HG02798 (cell line): ENCODE data around the gene APOA5.
"Not testable (repeated sequence)": the region's sequence is repeated elsewhere in the genome, so short reads cannot be mapped to it uniquely, and the experiment has no call there.

Experiments
- ATAC-seq: cut with Tn5 transposase; IDR thresholded peaks from one replicate; pipeline ENCODE4 v1.9.1; 2021; ENCODE audit warnings: mild to moderate bottlenecking; ENCODE audit not compliant: unreplicated experiment, poor library complexity

The APOA5 gene

GRCh38 chr11:116801662-116802061 is 10.0 kb upstream of the APOA5 start:
- ATAC-seq, result not testable (repeated sequence)

- no peak for ATAC-seq
Observed at GRCh38 chr11:116800610-116801009, 8.9 kb upstream of the APOA5 start.

- ATAC-seq, result no peak
Observed at GRCh38 chr11:116798368-116798767, 6.7 kb upstream of the APOA5 start.

- no peak for ATAC-seq
Observed at GRCh38 chr11:116797816-116798215, 6.1 kb upstream of the APOA5 start.

- ATAC-seq, result no peak
Observed at GRCh38 chr11:116796548-116796947, 4.9 kb upstream of the APOA5 start.

- ATAC-seq, result no peak
Observed at GRCh38 chr11:116794851-116795250, 3.2 kb upstream of the APOA5 start.

GRCh38 chr11:116793772-116794097 is 2.1 kb upstream of the APOA5 start:
- no peak for ATAC-seq

GRCh38 chr11:116792869-116793771 is 1.4 kb upstream of the APOA5 start:
- no peak for ATAC-seq

GRCh38 chr11:116792144-116792868 is 627 bp upstream of the APOA5 start:
- ATAC-seq, result no peak

GRCh38 chr11:116791002-116791812 is 472 bp downstream of the APOA5 start:
- ATAC-seq, result peak; percentile 44

- ATAC-seq, result no peak
Observed at GRCh38 chr11:116790167-116791001, 1.3 kb downstream of the APOA5 start.

- ATAC-seq, result no peak
Observed at GRCh38 chr11:116788975-116789374, 2.7 kb downstream of the APOA5 start.

GRCh38 chr11:116788534-116788933 is 3.1 kb downstream of the APOA5 start:
- ATAC-seq, result no peak

GRCh38 chr11:116787786-116788486 is 3.7 kb downstream of the APOA5 start, which contains the start of gene ZPR1:
Gene ZPR1, minus strand, starts transcription at chr11:116788023. Its CDS starts 33 bp downstream, at chr11:116787990.
- ATAC-seq, result peak; percentile 92

GRCh38 chr11:116787436-116787785 is 4.3 kb downstream of the APOA5 start:
- ATAC-seq, result no peak

- no peak for ATAC-seq
Observed at GRCh38 chr11:116786966-116787365, 4.7 kb downstream of the APOA5 start.

GRCh38 chr11:116786326-116786725 is 5.4 kb downstream of the APOA5 start:
- no peak for ATAC-seq

GRCh38 chr11:116782728-116783127 is 9.0 kb downstream of the APOA5 start:
- peak; percentile 49 for ATAC-seq

- ATAC-seq, result no peak
Observed at GRCh38 chr11:116778556-116778955, 13.1 kb downstream of the APOA5 start.
